Mucosa of rectum (tissue), 2 donors: ENCODE measurements around the gene SLC1A2.

Experiments
- H3K27ac ChIP-seq, 2 donors: one replicate each; pipeline ENCODE4 v1.7.0; 2013; ENCODE audit warnings: inconsistent platforms in 2 of 2, low read depth in 2 of 2, low read length in 2 of 2
- H3K27me3 ChIP-seq, 2 donors: one replicate each; pipeline ENCODE4 v1.7.0; 2013; ENCODE audit warnings: low read length in 2 of 2; ENCODE audit not compliant: control insufficient read depth in 2 of 2, insufficient read depth in 2 of 2
- H3K36me3 ChIP-seq, 2 donors: one replicate each; pipeline ENCODE4 v1.7.0; 2013; ENCODE audit warnings: low read length in 2 of 2; ENCODE audit not compliant: control insufficient read depth in 2 of 2, insufficient read depth in 2 of 2
- H3K4me1 ChIP-seq, 2 donors: one replicate each; pipeline ENCODE4 v1.7.0; 2013; ENCODE audit warnings: low read length in 2 of 2, mild to moderate bottlenecking in 1 of 2; ENCODE audit not compliant: control insufficient read depth in 2 of 2, insufficient read depth in 2 of 2
- H3K4me3 ChIP-seq, 2 donors: one replicate each; pipeline ENCODE4 v1.7.0; 2013; ENCODE audit warnings: low read length in 2 of 2
- H3K9ac ChIP-seq, 2 donors: one replicate each; pipeline ENCODE4 v1.7.0; 2013; ENCODE audit warnings: low read length in 2 of 2, low read depth in 1 of 2, mild to moderate bottlenecking in 1 of 2
- H3K9me3 ChIP-seq, 2 donors: one replicate each; pipeline ENCODE4 v1.7.0; 2013; ENCODE audit warnings: low read length in 2 of 2; ENCODE audit not compliant: control insufficient read depth in 2 of 2
- donor health status: healthy.
- donor health status: Normal muscosa, but diverticular disease.

The SLC1A2 gene

GRCh38 chr11:35414311-35414710 lies 5.0 kb downstream of the SLC1A2 start:
- no peaks in the 10 kb centered on the region for H3K36me3 ChIP-seq
- no peak overlapping the region for H3K27ac ChIP-seq
- no peak overlapping the region for H3K9ac ChIP-seq
- no peaks in the 10 kb centered on the region for H3K4me1 ChIP-seq
- H3K27me3 ChIP-seq = peaks cover 10 to 15% of the 10 kb centered on the region in 2 donors
- no peak overlapping the region for H3K4me3 ChIP-seq
- no peaks in the 10 kb centered on the region for H3K9me3 ChIP-seq

GRCh38 chr11:35413598-35413997 lies 5.8 kb downstream of the SLC1A2 start:
- Histone ChIP-seq H3K4me3 (no peak overlapping the region), H3K36me3 (no peaks in the 10 kb centered on the region), H3K27me3 (peaks cover 7 to 15% of the 10 kb centered on the region in 2 donors), H3K4me1 (no peaks in the 10 kb centered on the region), H3K27ac (no peak overlapping the region), H3K9ac (no peak overlapping the region), H3K9me3 (no peaks in the 10 kb centered on the region)

GRCh38 chr11:35412285-35412684 lies 7.1 kb downstream of the SLC1A2 start:
- no peaks in the 10 kb centered on the region for H3K4me1 ChIP-seq
- H3K4me3 ChIP-seq = no peak overlapping the region
- H3K9me3 ChIP-seq = no peaks in the 10 kb centered on the region
- H3K9ac ChIP-seq = no peak overlapping the region
- no peaks in the 10 kb centered on the region for H3K36me3 ChIP-seq
- no peak overlapping the region for H3K27ac ChIP-seq
- peaks cover 7 to 8% of the 10 kb centered on the region in 2 donors for H3K27me3 ChIP-seq

- Histone ChIP-seq H3K36me3 (no peaks in the 10 kb centered on the region), H3K9ac (no peak overlapping the region), H3K9me3 (no peaks in the 10 kb centered on the region), H3K4me1 (no peaks in the 10 kb centered on the region), H3K27me3 (peaks cover 0 to 2% of the 10 kb centered on the region in 2 donors), H3K4me3 (no peak overlapping the region), H3K27ac (no peak overlapping the region)
These were observed 12.3 kb downstream of the SLC1A2 start for GRCh38 chr11:35407041-35407440.

GRCh38 chr11:35404388-35404775 lies 15.0 kb downstream of the SLC1A2 start:
- H3K4me1 ChIP-seq = no peaks in the 10 kb centered on the region
- no peak overlapping the region for H3K27ac ChIP-seq
- H3K9ac ChIP-seq = no peak overlapping the region
- H3K9me3 ChIP-seq = no peaks in the 10 kb centered on the region
- no peak overlapping the region for H3K4me3 ChIP-seq
- H3K27me3 ChIP-seq = peaks cover 0 to 2% of the 10 kb centered on the region in 2 donors
- no peaks in the 10 kb centered on the region for H3K36me3 ChIP-seq

GRCh38 chr11:35403765-35404387 lies 15.5 kb downstream of the SLC1A2 start:
- H3K36me3 ChIP-seq = no peaks in the 10 kb centered on the region
- H3K4me3 ChIP-seq = no peak overlapping the region
- H3K9me3 ChIP-seq = no peaks in the 10 kb centered on the region
- no peak overlapping the region for H3K27ac ChIP-seq
- peaks cover 0 to 2% of the 10 kb centered on the region in 2 donors for H3K27me3 ChIP-seq
- H3K4me1 ChIP-seq = no peaks in the 10 kb centered on the region
- no peak overlapping the region for H3K9ac ChIP-seq

GRCh38 chr11:35402751-35403660 lies 16.4 kb downstream of the SLC1A2 start:
- peaks cover 0 to 2% of the 10 kb centered on the region in 2 donors for H3K27me3 ChIP-seq
- no peak overlapping the region for H3K9ac ChIP-seq
- H3K4me1 ChIP-seq = no peaks in the 10 kb centered on the region
- H3K9me3 ChIP-seq = no peaks in the 10 kb centered on the region
- H3K27ac ChIP-seq = no peak overlapping the region
- H3K36me3 ChIP-seq = no peaks in the 10 kb centered on the region
- H3K4me3 ChIP-seq = no peak overlapping the region

- no peak overlapping the region for H3K4me3 ChIP-seq
- no peaks in the 10 kb centered on the region for H3K4me1 ChIP-seq
- H3K36me3 ChIP-seq = no peaks in the 10 kb centered on the region
- no peak overlapping the region for H3K27ac ChIP-seq
- no peaks in the 10 kb centered on the region for H3K27me3 ChIP-seq
- H3K9ac ChIP-seq = no peak overlapping the region
- no peaks in the 10 kb centered on the region for H3K9me3 ChIP-seq
These were observed 20.5 kb downstream of the SLC1A2 start for GRCh38 chr11:35398881-35399280.

- peaks cover 10 to 14% of the 10 kb centered on the region in 2 donors for H3K4me1 ChIP-seq
- H3K9ac ChIP-seq = no peak overlapping the region
- H3K36me3 ChIP-seq = no peaks in the 10 kb centered on the region
- no peaks in the 10 kb centered on the region for H3K27me3 ChIP-seq
- H3K4me3 ChIP-seq = no peak overlapping the region
- H3K27ac ChIP-seq = no peak overlapping the region
- no peaks in the 10 kb centered on the region for H3K9me3 ChIP-seq
These were observed 24.4 kb downstream of the SLC1A2 start for GRCh38 chr11:35394941-35395340.

- H3K36me3 ChIP-seq = no peaks in the 10 kb centered on the region
- peaks cover 10 to 14% of the 10 kb centered on the region in 2 donors for H3K4me1 ChIP-seq
- H3K27ac ChIP-seq = no peak overlapping the region
- no peak overlapping the region for H3K9ac ChIP-seq
- no peak overlapping the region for H3K4me3 ChIP-seq
- H3K9me3 ChIP-seq = no peaks in the 10 kb centered on the region
- no peaks in the 10 kb centered on the region for H3K27me3 ChIP-seq
These were observed 26.3 kb downstream of the SLC1A2 start for GRCh38 chr11:35393098-35393497.
